Transverse colon (tissue), 3 donors: ENCODE measurements around the gene ARGFX.

Experiments used
- EP300 ChIP-seq: sonication (generic); formaldehyde crosslinking; IDR thresholded peaks from one replicate; pipeline ENCODE4 v1.6.1; 2017; ENCODE audit warnings: antibody characterized with exemption, low read depth
- TF ChIP-seq, protein P1 (sequence below), 5 experiments: fragments of 200-600 bp in 3 of 5; fragments of 450-650 bp in 2 of 5; sonication (generic) in 3 of 5; IDR thresholded peaks; 1 replicate in 2 of 5; 2 replicates in 3 of 5; pipeline ENCODE4 v1.5.1; 2016 to 2017; ENCODE audit warnings: antibody characterized with exemption in 5 of 5, inconsistent platforms in 3 of 5, mild to moderate bottlenecking in 2 of 5, moderate library complexity in 1 of 5

DNA sequence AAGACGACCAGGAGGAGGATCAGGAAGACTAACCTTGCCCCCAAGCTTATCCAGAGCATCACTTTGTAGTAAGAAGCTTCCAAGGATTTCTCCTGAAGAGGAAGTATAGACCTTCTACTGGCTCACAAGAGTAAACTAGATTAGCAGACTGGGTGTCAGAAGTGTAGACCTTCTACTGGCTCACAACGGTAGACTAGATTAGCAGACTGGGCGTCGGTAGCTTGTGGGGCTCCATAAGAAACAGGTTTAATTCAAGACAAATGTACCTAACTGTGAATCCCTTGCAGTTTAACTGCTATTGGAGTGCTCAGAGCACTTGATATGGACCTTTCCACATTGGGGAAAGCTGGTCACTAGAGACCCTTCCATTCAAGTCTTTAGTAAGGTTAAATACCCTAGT, 38.4 kb downstream of the ARGFX start:
- TF ChIP-seq EP300 = no peak
- TF ChIP-seq, protein P1, sequence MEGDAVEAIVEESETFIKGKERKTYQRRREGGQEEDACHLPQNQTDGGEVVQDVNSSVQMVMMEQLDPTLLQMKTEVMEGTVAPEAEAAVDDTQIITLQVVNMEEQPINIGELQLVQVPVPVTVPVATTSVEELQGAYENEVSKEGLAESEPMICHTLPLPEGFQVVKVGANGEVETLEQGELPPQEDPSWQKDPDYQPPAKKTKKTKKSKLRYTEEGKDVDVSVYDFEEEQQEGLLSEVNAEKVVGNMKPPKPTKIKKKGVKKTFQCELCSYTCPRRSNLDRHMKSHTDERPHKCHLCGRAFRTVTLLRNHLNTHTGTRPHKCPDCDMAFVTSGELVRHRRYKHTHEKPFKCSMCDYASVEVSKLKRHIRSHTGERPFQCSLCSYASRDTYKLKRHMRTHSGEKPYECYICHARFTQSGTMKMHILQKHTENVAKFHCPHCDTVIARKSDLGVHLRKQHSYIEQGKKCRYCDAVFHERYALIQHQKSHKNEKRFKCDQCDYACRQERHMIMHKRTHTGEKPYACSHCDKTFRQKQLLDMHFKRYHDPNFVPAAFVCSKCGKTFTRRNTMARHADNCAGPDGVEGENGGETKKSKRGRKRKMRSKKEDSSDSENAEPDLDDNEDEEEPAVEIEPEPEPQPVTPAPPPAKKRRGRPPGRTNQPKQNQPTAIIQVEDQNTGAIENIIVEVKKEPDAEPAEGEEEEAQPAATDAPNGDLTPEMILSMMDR (IDR thresholded peaks at IDR 0.05) = no peak
